Measurements from ENCODE around the gene CACNA1B. TPM values are rescaled to one million over a fixed set of nuclear protein-coding genes. Genes with fewer than 3 reads are reported as not detected.

The CACNA1B gene
- total RNA-seq, 2 experiments from 2014 or later, result not detected

DNA sequence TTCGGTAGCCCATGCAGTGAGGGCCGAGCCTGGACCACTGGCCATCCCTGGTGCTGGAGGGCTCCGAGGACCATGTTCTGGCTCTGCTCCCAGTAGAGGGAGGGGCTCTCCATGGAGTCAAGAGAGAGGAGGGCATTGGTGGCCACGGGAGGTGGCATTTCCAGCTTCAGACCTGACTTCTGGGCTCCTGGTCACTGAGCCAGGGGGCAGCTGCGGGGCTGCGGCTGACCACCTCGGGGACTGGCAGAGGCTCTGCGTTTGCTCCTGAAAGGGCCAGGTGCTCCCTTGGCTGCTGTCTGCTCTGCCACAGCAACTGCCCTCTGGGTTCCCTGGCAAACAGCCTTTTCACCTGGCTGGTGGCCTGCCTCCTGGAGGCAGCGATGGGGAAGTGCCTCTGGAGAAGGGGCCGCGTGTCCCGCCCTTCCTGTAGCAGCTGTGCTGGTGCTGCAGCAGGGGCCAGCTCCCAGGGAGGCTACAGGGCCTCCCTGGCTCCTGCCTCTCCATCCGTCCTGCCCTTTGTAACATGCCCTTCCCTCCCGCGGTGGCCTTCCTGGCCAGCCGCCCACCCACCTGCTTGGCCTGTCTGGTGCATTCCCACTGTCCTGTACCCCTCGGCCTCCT is 144.6 kb downstream of the CACNA1B start:
- H3K27ac Mint-ChIP-seq, result no peak overlapping the region
- POLR2A ChIA-PET, result no interaction called here
- no peak for DNase-seq
- no peaks in the 10 kb centered on the region for H3K36me3 Mint-ChIP-seq (ENCODE audit: low read depth)
- peaks cover 24% of the 10 kb centered on the region for H3K27me3 Mint-ChIP-seq
- no peaks in the 10 kb centered on the region for H3K9me3 Mint-ChIP-seq
- no peaks in the 10 kb centered on the region for H3K4me1 Mint-ChIP-seq
- H3K4me3 Mint-ChIP-seq, result no peak overlapping the region
- CTCF ChIA-PET, result no interaction called here

DNA sequence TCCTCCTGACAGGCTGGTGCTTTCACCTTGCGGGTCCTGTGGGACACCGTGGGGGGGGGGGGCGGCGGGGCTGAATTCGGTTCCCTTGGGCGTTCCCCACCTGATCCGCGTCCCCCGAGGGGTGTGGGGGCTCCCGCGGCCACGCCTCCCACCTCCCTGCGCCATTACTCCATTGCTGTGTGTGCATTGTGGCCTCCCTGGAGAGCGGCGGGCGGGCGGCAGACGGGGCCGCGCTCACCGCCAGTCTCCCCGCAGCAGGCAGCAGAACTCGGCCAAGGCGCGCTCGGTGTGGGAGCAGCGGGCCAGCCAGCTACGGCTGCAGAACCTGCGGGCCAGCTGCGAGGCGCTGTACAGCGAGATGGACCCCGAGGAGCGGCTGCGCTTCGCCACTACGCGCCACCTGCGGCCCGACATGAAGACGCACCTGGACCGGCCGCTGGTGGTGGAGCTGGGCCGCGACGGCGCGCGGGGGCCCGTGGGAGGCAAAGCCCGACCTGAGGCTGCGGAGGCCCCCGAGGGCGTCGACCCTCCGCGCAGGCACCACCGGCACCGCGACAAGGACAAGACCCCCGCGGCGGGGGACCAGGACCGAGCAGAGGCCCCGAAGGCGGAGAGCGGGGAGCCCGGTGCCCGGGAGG is 145.3 kb downstream of the CACNA1B start:
- H3K4me3 Mint-ChIP-seq, result no peak overlapping the region
- H3K27me3 Mint-ChIP-seq, result peaks cover 27% of the 10 kb centered on the region
- H3K9me3 Mint-ChIP-seq, result no peaks in the 10 kb centered on the region
- H3K36me3 Mint-ChIP-seq (ENCODE audit: low read depth), result no peaks in the 10 kb centered on the region
- POLR2A ChIA-PET, result no interaction called here
- H3K27ac Mint-ChIP-seq, result no peak overlapping the region
- no peaks in the 10 kb centered on the region for H3K4me1 Mint-ChIP-seq
- CTCF ChIA-PET, result no interaction called here
- no peak for DNase-seq

DNA sequence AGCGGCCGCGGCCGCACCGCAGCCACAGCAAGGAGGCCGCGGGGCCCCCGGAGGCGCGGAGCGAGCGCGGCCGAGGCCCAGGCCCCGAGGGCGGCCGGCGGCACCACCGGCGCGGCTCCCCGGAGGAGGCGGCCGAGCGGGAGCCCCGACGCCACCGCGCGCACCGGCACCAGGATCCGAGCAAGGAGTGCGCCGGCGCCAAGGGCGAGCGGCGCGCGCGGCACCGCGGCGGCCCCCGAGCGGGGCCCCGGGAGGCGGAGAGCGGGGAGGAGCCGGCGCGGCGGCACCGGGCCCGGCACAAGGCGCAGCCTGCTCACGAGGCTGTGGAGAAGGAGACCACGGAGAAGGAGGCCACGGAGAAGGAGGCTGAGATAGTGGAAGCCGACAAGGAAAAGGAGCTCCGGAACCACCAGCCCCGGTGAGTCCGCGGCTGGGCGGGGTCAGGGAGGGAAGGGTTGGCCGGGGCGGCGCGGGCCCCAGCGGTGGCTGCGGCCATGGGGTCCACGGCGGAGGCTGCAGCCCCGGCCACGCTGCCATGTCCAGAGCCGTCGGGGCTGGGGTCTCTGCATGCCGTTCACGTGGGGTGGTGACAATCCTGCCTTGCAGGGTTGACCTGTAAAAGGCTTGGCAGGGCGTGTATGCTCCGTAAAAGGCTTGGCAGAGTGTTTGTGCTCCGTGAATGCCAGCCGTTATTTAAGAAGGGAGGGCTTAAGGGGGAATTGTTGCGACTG is 146.0 kb downstream of the CACNA1B start:
- POLR2A ChIA-PET, result no interaction called here
- H3K36me3 Mint-ChIP-seq (ENCODE audit: low read depth), result no peaks in the 10 kb centered on the region
- no peaks in the 10 kb centered on the region for H3K9me3 Mint-ChIP-seq
- no peak overlapping the region for H3K4me3 Mint-ChIP-seq
- CTCF ChIA-PET, result no interaction called here
- peaks cover 27% of the 10 kb centered on the region for H3K27me3 Mint-ChIP-seq
- no peaks in the 10 kb centered on the region for H3K4me1 Mint-ChIP-seq
- no peak overlapping the region for H3K27ac Mint-ChIP-seq
- no peak for DNase-seq

GRCh38 chr9:138024131-138024530 is 146.5 kb downstream of the CACNA1B start:
- no peak overlapping the region for H3K4me3 Mint-ChIP-seq

GRCh38 chr9:138024831-138025291 is 147.3 kb downstream of the CACNA1B start:
- Mint-ChIP-seq H3K4me1 (no peaks in the 10 kb centered on the region), H3K4me3 (no peak overlapping the region), H3K27ac (no peak overlapping the region), H3K9me3 (no peaks in the 10 kb centered on the region), H3K27me3 (peaks cover 28% of the 10 kb centered on the region), H3K36me3 (ENCODE audit: low read depth) (no peaks in the 10 kb centered on the region)
- ChIA-PET POLR2A (no interaction called here), CTCF (no interaction called here)
- DNase-seq, result no peak

More at GRCh38 chr9:138024131-138024530, 146.5 kb downstream of the CACNA1B start:
- H3K36me3 Mint-ChIP-seq (ENCODE audit: low read depth), result no peaks in the 10 kb centered on the region
- ChIA-PET CTCF (no interaction called here), POLR2A (no interaction called here)
- peaks cover 27% of the 10 kb centered on the region for H3K27me3 Mint-ChIP-seq
- no peaks in the 10 kb centered on the region for H3K9me3 Mint-ChIP-seq
- DNase-seq, result no peak
- no peak overlapping the region for H3K27ac Mint-ChIP-seq
- no peaks in the 10 kb centered on the region for H3K4me1 Mint-ChIP-seq

- DNase-seq, result no peak
- H3K4me3 Mint-ChIP-seq, result no peak overlapping the region
- peaks cover 30% of the 10 kb centered on the region for H3K27me3 Mint-ChIP-seq
- H3K27ac Mint-ChIP-seq, result no peak overlapping the region
- H3K4me1 Mint-ChIP-seq, result no peaks in the 10 kb centered on the region
- ChIA-PET CTCF (no interaction called here), POLR2A (no interaction called here)
- H3K9me3 Mint-ChIP-seq, result no peaks in the 10 kb centered on the region
- no peaks in the 10 kb centered on the region for H3K36me3 Mint-ChIP-seq (ENCODE audit: low read depth)
Observed at GRCh38 chr9:138025417-138025816, 147.8 kb downstream of the CACNA1B start.

GRCh38 chr9:138025908-138026307 is 148.3 kb downstream of the CACNA1B start:
- ChIA-PET POLR2A (no interaction called here), CTCF (no interaction called here)
- H3K9me3 Mint-ChIP-seq, result no peaks in the 10 kb centered on the region
- H3K27ac Mint-ChIP-seq, result no peak overlapping the region
- no peak overlapping the region for H3K4me3 Mint-ChIP-seq
- H3K27me3 Mint-ChIP-seq, result peaks cover 33% of the 10 kb centered on the region
- H3K36me3 Mint-ChIP-seq (ENCODE audit: low read depth), result no peaks in the 10 kb centered on the region
- H3K4me1 Mint-ChIP-seq, result no peaks in the 10 kb centered on the region
- no peak for DNase-seq

GRCh38 chr9:138028596-138028995 is 151.0 kb downstream of the CACNA1B start:
- no peaks in the 10 kb centered on the region for H3K4me1 Mint-ChIP-seq
- H3K4me3 Mint-ChIP-seq, result no peak overlapping the region
- no peaks in the 10 kb centered on the region for H3K36me3 Mint-ChIP-seq (ENCODE audit: low read depth)
- ChIA-PET POLR2A (no interaction called here), CTCF (no interaction called here)
- no peak for DNase-seq
- H3K9me3 Mint-ChIP-seq, result no peaks in the 10 kb centered on the region
- H3K27ac Mint-ChIP-seq, result no peak overlapping the region
- peaks cover 44% of the 10 kb centered on the region for H3K27me3 Mint-ChIP-seq

- H3K27me3 Mint-ChIP-seq, result peaks cover 29% of the 10 kb centered on the region
Observed at GRCh38 chr9:138031186-138031585, 153.6 kb downstream of the CACNA1B start.

GRCh38 chr9:138033950-138034349 is 156.4 kb downstream of the CACNA1B start:
- Mint-ChIP-seq H3K9me3 (no peaks in the 10 kb centered on the region), H3K36me3 (ENCODE audit: low read depth) (no peaks in the 10 kb centered on the region), H3K27ac (no peak overlapping the region), H3K4me3 (no peak overlapping the region), H3K4me1 (no peaks in the 10 kb centered on the region), H3K27me3 (peaks cover 24% of the 10 kb centered on the region)
- ChIA-PET CTCF (no interaction called here), POLR2A (no interaction called here)
- no peak for DNase-seq

More at GRCh38 chr9:138031186-138031585, 153.6 kb downstream of the CACNA1B start:
- H3K27ac Mint-ChIP-seq, result no peak overlapping the region
- DNase-seq, result no peak
- H3K4me1 Mint-ChIP-seq, result no peaks in the 10 kb centered on the region
- no peaks in the 10 kb centered on the region for H3K9me3 Mint-ChIP-seq
- CTCF ChIA-PET, result no interaction called here
- no peak overlapping the region for H3K4me3 Mint-ChIP-seq
- H3K36me3 Mint-ChIP-seq (ENCODE audit: low read depth), result no peaks in the 10 kb centered on the region
- POLR2A ChIA-PET, result no interaction called here

DNA sequence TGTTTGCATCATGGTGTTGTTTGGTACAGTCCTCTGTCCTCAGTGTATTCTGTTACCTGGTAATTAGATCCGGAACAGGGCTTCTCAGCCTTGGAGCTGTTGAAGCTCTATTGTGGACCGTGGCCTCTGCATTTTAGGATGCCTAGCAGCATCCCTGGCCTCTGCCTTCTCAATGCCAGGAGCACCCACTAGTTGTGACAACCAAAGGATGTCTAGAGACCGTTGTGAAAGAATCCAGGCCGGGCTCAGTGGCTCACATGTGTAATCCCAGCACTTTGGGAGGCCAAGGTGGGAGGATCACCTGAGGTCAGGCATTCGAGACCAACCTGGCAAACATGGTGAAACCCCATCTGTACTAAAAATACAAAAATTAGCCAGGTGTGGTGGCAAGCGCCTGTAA is 159.6 kb downstream of the CACNA1B start:
- ChIA-PET CTCF (no interaction called here), POLR2A (no interaction called here)
- DNase-seq, result peak; percentile 6
- Mint-ChIP-seq H3K27ac (no peak overlapping the region), H3K36me3 (ENCODE audit: low read depth) (no peaks in the 10 kb centered on the region), H3K9me3 (no peaks in the 10 kb centered on the region), H3K4me1 (no peaks in the 10 kb centered on the region), H3K4me3 (no peak overlapping the region), H3K27me3 (peaks cover 11% of the 10 kb centered on the region)

GRCh38 chr9:138038244-138038671 is 160.7 kb downstream of the CACNA1B start:
- CTCF ChIA-PET, result no interaction called here
- Mint-ChIP-seq H3K9me3 (no peaks in the 10 kb centered on the region), H3K36me3 (ENCODE audit: low read depth) (no peaks in the 10 kb centered on the region), H3K27me3 (peaks cover 2% of the 10 kb centered on the region), H3K4me1 (no peaks in the 10 kb centered on the region), H3K4me3 (no peak overlapping the region), H3K27ac (no peak overlapping the region)
- POLR2A ChIA-PET, result no interaction called here
- peak; percentile 4 for DNase-seq

GRCh38 chr9:138040446-138041430 is 163.2 kb downstream of the CACNA1B start:
- peaks cover 2% of the 10 kb centered on the region for H3K27me3 Mint-ChIP-seq
- H3K4me3 Mint-ChIP-seq, result no peak overlapping the region
- ChIA-PET CTCF (no interaction called here), POLR2A (no interaction called here)
- H3K4me1 Mint-ChIP-seq, result no peaks in the 10 kb centered on the region
- no peak overlapping the region for H3K27ac Mint-ChIP-seq
- no peaks in the 10 kb centered on the region for H3K9me3 Mint-ChIP-seq
- H3K36me3 Mint-ChIP-seq (ENCODE audit: low read depth), result no peaks in the 10 kb centered on the region
- no peak for DNase-seq
